ENCODE measurements around the gene RUNDC3A.

Gene RUNDC3A

GRCh38 chr17:44282264-44282663 lies 26.1 kb upstream of the RUNDC3A start:
- no peak overlapping the region for H3K9ac ChIP-seq (ENCODE audit: low read length)
- no peaks in the 10 kb centered on the region for H3F3A ChIP-seq (ENCODE audit: insufficient read depth)
- H3K27ac ChIP-seq (ENCODE audit: low read depth, low read length): no peak overlapping the region
- H3K36me3 ChIP-seq (ENCODE audit: low read length): no peaks in the 10 kb centered on the region
- no peaks in the 10 kb centered on the region for H3K9me2 ChIP-seq (replicated peaks; ENCODE audit: insufficient read depth, low read length)
- H3K4me3 ChIP-seq (ENCODE audit: insufficient read depth, low read length, poor library complexity, severe bottlenecking): no peak overlapping the region
- no peak overlapping the region for H3K4me2 ChIP-seq (ENCODE audit: low read depth, low read length, poor library complexity, severe bottlenecking)
- H3K9me3 ChIP-seq (ENCODE audit: insufficient read depth, low read length): no peaks in the 10 kb centered on the region
- no peak for TF ChIP-seq CTCF (IDR thresholded peaks at IDR 0.05; ENCODE audit: insufficient read depth, low read length, poor library complexity, severe bottlenecking)
- TF ChIP-seq EZH2phosphoT487 (conservative IDR thresholded peaks at IDR 0.05; ENCODE audit: low read length): no peak
- no peaks in the 10 kb centered on the region for H4K20me1 ChIP-seq (ENCODE audit: low read depth, low read length)
- no peaks in the 10 kb centered on the region for H3K27me3 ChIP-seq (ENCODE audit: low read length)
- no peaks in the 10 kb centered on the region for H3K79me2 ChIP-seq (ENCODE audit: insufficient read depth, low read length)
- no peak overlapping the region for H2AFZ ChIP-seq (ENCODE audit: low read depth, low read length, severe bottlenecking)

GRCh38 chr17:44283344-44284023 lies 24.9 kb upstream of the RUNDC3A start:
- H3K79me2 ChIP-seq (ENCODE audit: insufficient read depth, low read length): no peaks in the 10 kb centered on the region
- H3K4me3 ChIP-seq (ENCODE audit: insufficient read depth, low read length, poor library complexity, severe bottlenecking): no peak overlapping the region
- no peak overlapping the region for H2AFZ ChIP-seq (ENCODE audit: low read depth, low read length, severe bottlenecking)
- H4K20me1 ChIP-seq (ENCODE audit: low read depth, low read length): no peaks in the 10 kb centered on the region
- no peak overlapping the region for H3K27ac ChIP-seq (ENCODE audit: low read depth, low read length)
- no peak overlapping the region for H3K4me2 ChIP-seq (ENCODE audit: low read depth, low read length, poor library complexity, severe bottlenecking)
- no peak overlapping the region for H3K9ac ChIP-seq (ENCODE audit: low read length)
- H3K27me3 ChIP-seq (ENCODE audit: low read length): no peaks in the 10 kb centered on the region
- no peaks in the 10 kb centered on the region for H3F3A ChIP-seq (ENCODE audit: insufficient read depth)
- TF ChIP-seq CTCF (IDR thresholded peaks at IDR 0.05; ENCODE audit: insufficient read depth, low read length, poor library complexity, severe bottlenecking) (no peak), EZH2phosphoT487 (conservative IDR thresholded peaks at IDR 0.05; ENCODE audit: low read length) (no peak)
- no peaks in the 10 kb centered on the region for H3K9me3 ChIP-seq (ENCODE audit: insufficient read depth, low read length)
- no peaks in the 10 kb centered on the region for H3K9me2 ChIP-seq (replicated peaks; ENCODE audit: insufficient read depth, low read length)
- no peaks in the 10 kb centered on the region for H3K36me3 ChIP-seq (ENCODE audit: low read length)

GRCh38 chr17:44284024-44284400 lies 24.4 kb upstream of the RUNDC3A start:
- Histone ChIP-seq H4K20me1 (ENCODE audit: low read depth, low read length) (no peaks in the 10 kb centered on the region), H3K9ac (ENCODE audit: low read length) (no peak overlapping the region), H3K36me3 (ENCODE audit: low read length) (no peaks in the 10 kb centered on the region), H3K4me3 (ENCODE audit: insufficient read depth, low read length, poor library complexity, severe bottlenecking) (no peak overlapping the region), H3K4me2 (ENCODE audit: low read depth, low read length, poor library complexity, severe bottlenecking) (no peak overlapping the region), H3K9me2 (replicated peaks; ENCODE audit: insufficient read depth, low read length) (no peaks in the 10 kb centered on the region), H2AFZ (ENCODE audit: low read depth, low read length, severe bottlenecking) (no peak overlapping the region), H3K9me3 (ENCODE audit: insufficient read depth, low read length) (no peaks in the 10 kb centered on the region), H3K27me3 (ENCODE audit: low read length) (no peaks in the 10 kb centered on the region), H3K79me2 (ENCODE audit: insufficient read depth, low read length) (no peaks in the 10 kb centered on the region), H3F3A (ENCODE audit: insufficient read depth) (no peaks in the 10 kb centered on the region), H3K27ac (ENCODE audit: low read depth, low read length) (no peak overlapping the region)
- no peak for TF ChIP-seq EZH2phosphoT487 (conservative IDR thresholded peaks at IDR 0.05; ENCODE audit: low read length)
- TF ChIP-seq CTCF (IDR thresholded peaks at IDR 0.05; ENCODE audit: insufficient read depth, low read length, poor library complexity, severe bottlenecking): no peak

Data from SU-DHL-6 (cell line).